AG09319 (cell line): Measurements from ENCODE around the gene PARD3.

Experiments
- DNase-seq: peaks from one replicate; pipeline ENCODE4 v3.0.0-alpha.2; 2010; ENCODE audit warnings: low read depth; ENCODE audit errors: extremely low read depth
- TF ChIP-seq, protein P1 (sequence below): IDR thresholded peaks from 2 replicates; pipeline ENCODE4 v1.5.1; 2011; ENCODE audit warnings: low read depth, mild to moderate bottlenecking, inconsistent platforms, low read length, moderate library complexity

The PARD3 gene

GRCh38 chr10:34835908-34836508 is 20.9 kb upstream of the PARD3 start:
- no peak for DNase-seq
- TF ChIP-seq, protein P1, sequence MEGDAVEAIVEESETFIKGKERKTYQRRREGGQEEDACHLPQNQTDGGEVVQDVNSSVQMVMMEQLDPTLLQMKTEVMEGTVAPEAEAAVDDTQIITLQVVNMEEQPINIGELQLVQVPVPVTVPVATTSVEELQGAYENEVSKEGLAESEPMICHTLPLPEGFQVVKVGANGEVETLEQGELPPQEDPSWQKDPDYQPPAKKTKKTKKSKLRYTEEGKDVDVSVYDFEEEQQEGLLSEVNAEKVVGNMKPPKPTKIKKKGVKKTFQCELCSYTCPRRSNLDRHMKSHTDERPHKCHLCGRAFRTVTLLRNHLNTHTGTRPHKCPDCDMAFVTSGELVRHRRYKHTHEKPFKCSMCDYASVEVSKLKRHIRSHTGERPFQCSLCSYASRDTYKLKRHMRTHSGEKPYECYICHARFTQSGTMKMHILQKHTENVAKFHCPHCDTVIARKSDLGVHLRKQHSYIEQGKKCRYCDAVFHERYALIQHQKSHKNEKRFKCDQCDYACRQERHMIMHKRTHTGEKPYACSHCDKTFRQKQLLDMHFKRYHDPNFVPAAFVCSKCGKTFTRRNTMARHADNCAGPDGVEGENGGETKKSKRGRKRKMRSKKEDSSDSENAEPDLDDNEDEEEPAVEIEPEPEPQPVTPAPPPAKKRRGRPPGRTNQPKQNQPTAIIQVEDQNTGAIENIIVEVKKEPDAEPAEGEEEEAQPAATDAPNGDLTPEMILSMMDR, result no peak

DNA sequence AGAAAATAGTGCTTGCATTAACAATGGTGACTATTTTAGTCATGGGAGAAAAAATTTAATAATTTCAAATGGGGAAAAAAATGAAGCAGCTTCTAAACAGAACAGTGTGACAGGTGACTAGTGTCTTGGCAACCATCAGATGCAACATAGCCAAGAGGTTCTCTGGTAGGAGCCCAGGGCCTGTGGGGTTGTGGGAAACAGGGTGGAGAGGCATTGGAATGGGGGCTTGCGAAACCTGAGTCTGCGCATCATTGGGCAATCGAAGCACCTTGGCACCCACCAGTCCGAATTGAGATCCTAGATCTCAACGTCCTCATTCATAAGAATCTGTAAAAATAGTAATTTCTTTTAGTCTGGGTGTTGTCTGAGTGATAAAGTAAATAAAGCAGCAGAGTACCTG is 19.2 kb upstream of the PARD3 start:
- TF ChIP-seq, protein P1, result no peak
- no peak for DNase-seq

DNA sequence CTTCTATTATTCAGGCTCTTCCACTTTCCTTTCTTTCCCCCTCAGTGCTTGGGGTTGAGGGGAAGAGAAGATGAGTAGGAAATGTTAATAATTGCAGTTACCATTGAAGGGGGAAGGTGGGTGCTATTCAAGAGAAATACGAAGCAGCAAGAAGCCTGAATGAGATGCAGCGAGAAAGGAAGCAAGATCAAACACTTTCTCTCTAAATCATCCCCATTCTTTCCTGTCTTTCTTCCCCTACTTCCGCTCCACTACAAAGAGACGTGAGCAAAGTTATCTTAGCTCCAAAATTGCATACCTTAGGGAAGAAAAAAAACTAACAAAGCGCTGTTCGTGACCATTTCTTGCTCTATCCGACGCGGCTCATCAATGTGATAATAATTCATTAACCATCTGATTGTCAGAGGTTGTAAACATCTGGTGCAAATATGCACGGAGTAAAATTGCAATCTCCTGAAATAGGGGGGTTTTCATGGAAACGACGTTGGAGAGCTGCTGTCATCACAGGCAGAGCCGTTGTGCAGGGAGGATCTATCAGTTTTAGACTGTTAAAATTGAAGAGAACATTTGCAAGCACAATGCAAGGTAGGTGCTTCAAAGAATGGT is 15.2 kb upstream of the PARD3 start:
- TF ChIP-seq, protein P1, result no peak
- DNase-seq, result no peak

GRCh38 chr10:34826857-34827766 is 12.0 kb upstream of the PARD3 start:
- DNase-seq, result no peak
- TF ChIP-seq, protein P1, result no peak

GRCh38 chr10:34826221-34826620 is 11.1 kb upstream of the PARD3 start:
- TF ChIP-seq, protein P1, result no peak
- no peak for DNase-seq

GRCh38 chr10:34825414-34825813 is 10.3 kb upstream of the PARD3 start:
- no peak for DNase-seq
- TF ChIP-seq, protein P1, result no peak

DNA sequence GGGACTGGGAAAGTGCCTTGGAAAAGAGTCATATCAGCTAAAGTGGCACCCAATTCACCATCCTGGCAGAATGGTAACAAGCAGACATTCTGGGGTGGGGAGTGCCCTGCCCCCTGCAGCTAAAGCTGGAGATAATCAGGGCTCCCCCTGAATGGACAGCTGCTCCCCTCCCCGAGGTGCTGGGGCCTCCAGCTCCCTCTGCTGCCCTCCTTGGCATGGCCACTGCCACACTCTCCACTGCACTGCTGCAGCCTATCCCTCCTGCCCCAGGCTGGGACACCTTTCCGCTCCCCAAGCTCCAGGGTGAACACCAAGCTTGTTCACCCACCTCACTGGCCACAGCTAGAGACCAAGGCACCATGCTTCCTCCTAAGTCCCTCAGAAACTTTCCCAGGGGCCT is 9.8 kb upstream of the PARD3 start:
- TF ChIP-seq, protein P1, result peak; percentile 12
- no peak for DNase-seq
